PC-9 (cell line): ENCODE results near the gene STXBP5. TPM values are rescaled to one million over a fixed set of nuclear protein-coding genes. Genes with fewer than 3 reads are reported as not detected.
"Not testable (repeated sequence)": the region's sequence is repeated elsewhere in the genome, so short reads cannot be mapped to it uniquely, and the experiment has no call there.

Source experiments
- BruUV-seq: library from RNA; stranded (reverse); fragments of 400-500 nt; replicated peaks from 2 replicates; lab custom pipeline; 2021; lab: Mats Ljungman, UMichigan
- CTCF ChIA-PET: fragments of 300-600 bp; sonication (Branson Sonifier 250); formaldehyde crosslinking; loops from one replicate; lab custom pipeline; 2022; ENCODE audit warnings: antibody characterized with exemption; lab: Charles Lee
- POLR2A ChIA-PET: fragments of 300-600 bp; sonication (Branson Sonifier 250); formaldehyde crosslinking; loops from one replicate; lab custom pipeline; 2022; ENCODE audit warnings: antibody characterized with exemption; ENCODE audit not compliant: unreplicated experiment; lab: Charles Lee
- DNase-seq, 2 experiments: peaks; one replicate each; pipeline versions ENCODE4 v3.0.0 to v3.0.0-alpha.2; 2015 to 2022; ENCODE audit warnings: mixed read lengths in 1 of 2
- H2AFZ ChIP-seq: fragments of 200-600 bp; sonication (generic); 2 replicates; pipeline ENCODE4 v1.8.1; 2017; ENCODE audit warnings: antibody characterized with exemption
- H3F3A ChIP-seq: fragments of 200-600 bp; sonication (generic); 2 replicates; pipeline ENCODE4 v1.8.1; 2017; ENCODE audit warnings: antibody characterized with exemption, mild to moderate bottlenecking, low read depth; ENCODE audit not compliant: insufficient read depth
- H3K27ac ChIP-seq: fragments of 200-600 bp; sonication (generic); 2 replicates; pipeline ENCODE4 v1.6.1; 2016; ENCODE audit warnings: mixed run types
- H3K27me3 ChIP-seq: fragments of 200-600 bp; sonication (generic); 2 replicates; pipeline ENCODE4 v1.6.1; 2016; ENCODE audit warnings: low read depth, mixed run types; ENCODE audit not compliant: insufficient read depth
- H3K36me3 ChIP-seq: fragments of 200-600 bp; sonication (generic); 2 replicates; pipeline ENCODE4 v1.6.1; 2016; ENCODE audit warnings: low read depth, mixed run types
- H3K4me1 ChIP-seq: fragments of 200-600 bp; sonication (generic); replicated peaks from 2 replicates; pipeline ENCODE4 v1.6.1; 2016; ENCODE audit warnings: mixed run types; ENCODE audit not compliant: insufficient read depth
- H3K4me2 ChIP-seq: fragments of 200-600 bp; sonication (generic); 2 replicates; pipeline ENCODE4 v1.6.1; 2017; ENCODE audit warnings: mixed run types
- H3K4me3 ChIP-seq: fragments of 200-600 bp; sonication (generic); 2 replicates; pipeline ENCODE4 v1.6.1; 2016; ENCODE audit warnings: mixed run types
- H3K79me2 ChIP-seq: fragments of 200-600 bp; sonication (generic); 2 replicates; pipeline ENCODE4 v1.6.1; 2017; ENCODE audit warnings: low read depth, mixed run types
- H3K9me2 ChIP-seq: fragments of 200-600 bp; sonication (generic); 2 replicates; pipeline ENCODE4 v1.8.1; 2017; ENCODE audit warnings: mild to moderate bottlenecking; ENCODE audit not compliant: insufficient read depth
- H3K9me3 ChIP-seq: fragments of 200-600 bp; sonication (generic); 2 replicates; pipeline ENCODE4 v1.8.1; 2016; ENCODE audit warnings: low read depth; ENCODE audit not compliant: insufficient read depth
- H4K20me1 ChIP-seq: fragments of 200-600 bp; sonication (generic); 2 replicates; pipeline ENCODE4 v1.8.1; 2017; ENCODE audit not compliant: insufficient read depth
- CTCF ChIP-seq: fragments of 200-600 bp; sonication (generic); conservative IDR thresholded peaks from 2 replicates; pipeline ENCODE4 v1.6.1; 2017; ENCODE audit warnings: mixed run types, antibody characterized with exemption, mild to moderate bottlenecking, moderate library complexity
- EZH2 ChIP-seq: fragments of 200-600 bp; sonication (generic); IDR thresholded peaks from 2 replicates; pipeline ENCODE4 v1.8.0; 2017; ENCODE audit warnings: antibody characterized with exemption, low read depth
- intact Hi-C: fragments of 100-400 bp; cut with micrococcal nuclease; formaldehyde crosslinking; loops from one replicate; pipeline ENCODE4 v1.10.0; 2022; ENCODE audit not compliant: unreplicated experiment
- total RNA-seq: library from RNA; stranded (reverse); gene quantifications from 2 replicates; pipeline ENCODE4 v1.2.3, GENCODE V29; 2021

The STXBP5 gene
- total RNA-seq, 1 experiment from 2014 or later: 4.6 TPM

GRCh38 chr6:147251072-147251471 lies 46.9 kb downstream of the STXBP5 start:
- no peak for DNase-seq
- no peaks in the 10 kb centered on the region for H3K27me3 ChIP-seq
- ChIA-PET POLR2A (no interaction called here), CTCF (no interaction called here)
- H3K9me2 ChIP-seq: no peaks in the 10 kb centered on the region
- H3K9me3 ChIP-seq: no peaks in the 10 kb centered on the region
- no peak overlapping the region for H3K27ac ChIP-seq
- no peak overlapping the region for H2AFZ ChIP-seq
- H3K79me2 ChIP-seq: no peaks in the 10 kb centered on the region
- no peaks in the 10 kb centered on the region for H4K20me1 ChIP-seq
- TF ChIP-seq CTCF (no peak), EZH2 (no peak)
- H3K4me2 ChIP-seq: no peak overlapping the region
- H3K4me3 ChIP-seq: no peak overlapping the region
- no peaks in the 10 kb centered on the region for H3K4me1 ChIP-seq
- no TSS peak for BruUV-seq
- intact Hi-C loops: no loop called here
- H3F3A ChIP-seq: no peaks in the 10 kb centered on the region; the same call in 1 of the 2 replicates
- H3K36me3 ChIP-seq: peaks cover 3% of the 10 kb centered on the region; the same call in 1 of the 2 replicates

- BruUV-seq, H3K4me2 ChIP-seq, H3K4me1 ChIP-seq, intact Hi-C loops, CTCF ChIA-PET, DNase-seq, H3K9me2 ChIP-seq, H2AFZ ChIP-seq, H3K27ac ChIP-seq, H4K20me1 ChIP-seq, H3K79me2 ChIP-seq, H3K9me3 ChIP-seq, H3K36me3 ChIP-seq, H3K4me3 ChIP-seq, H3K27me3 ChIP-seq, H3F3A ChIP-seq, POLR2A ChIA-PET: not testable (repeated sequence)
Measured at GRCh38 chr6:147254929-147255473, 50.8 kb downstream of the STXBP5 start.

GRCh38 chr6:147255948-147256674 lies 51.9 kb downstream of the STXBP5 start:
- H3K4me2 ChIP-seq: no peak overlapping the region
- no peak for DNase-seq
- no peak overlapping the region for H2AFZ ChIP-seq
- no peaks in the 10 kb centered on the region for H3K36me3 ChIP-seq
- H3K79me2 ChIP-seq: no peaks in the 10 kb centered on the region
- no peaks in the 10 kb centered on the region for H3K4me1 ChIP-seq
- H3K9me2 ChIP-seq: no peaks in the 10 kb centered on the region
- H3K9me3 ChIP-seq: no peaks in the 10 kb centered on the region
- intact Hi-C loops: no loop called here
- H3F3A ChIP-seq: no peaks in the 10 kb centered on the region; the same call in 1 of the 2 replicates
- H3K4me3 ChIP-seq: no peak overlapping the region
- no TSS peak for BruUV-seq
- H4K20me1 ChIP-seq: no peaks in the 10 kb centered on the region
- CTCF ChIA-PET: no interaction called here
- POLR2A ChIA-PET: no interaction called here
- no peak overlapping the region for H3K27ac ChIP-seq
- H3K27me3 ChIP-seq: no peaks in the 10 kb centered on the region
- TF ChIP-seq CTCF (no peak), EZH2 (no peak)
